Skeletal muscle satellite cell (primary cell): ENCODE measurements around the gene SSX2IP.
"Not testable (repeated sequence)": the region's sequence is repeated elsewhere in the genome, so short reads cannot be mapped to it uniquely, and the experiment has no call there.

Source experiments
- H3K27me3 ChIP-seq: 2 replicates; pipeline ENCODE4 v1.7.0; 2013; ENCODE audit warnings: low read length; ENCODE audit not compliant: control insufficient read depth, insufficient read depth
- H3K36me3 ChIP-seq: 2 replicates; pipeline ENCODE4 v1.7.0; 2013; ENCODE audit warnings: mild to moderate bottlenecking, control low read depth, low read length; ENCODE audit not compliant: insufficient read depth
- H3K4me1 ChIP-seq: 2 replicates; pipeline ENCODE4 v1.7.0; 2013; ENCODE audit warnings: low read length; ENCODE audit not compliant: control insufficient read depth, insufficient read depth
- H3K4me2 ChIP-seq: 2 replicates; pipeline ENCODE4 v1.7.0; 2013; ENCODE audit warnings: mild to moderate bottlenecking, low read length
- H3K4me3 ChIP-seq: 2 replicates; pipeline ENCODE4 v1.7.0; 2013; ENCODE audit warnings: low read length
- H3K9ac ChIP-seq: 2 replicates; pipeline ENCODE4 v1.7.0; 2013; ENCODE audit warnings: mild to moderate bottlenecking, low read depth, low read length, moderate library complexity
- H3K9me3 ChIP-seq: replicated peaks from 2 replicates; pipeline ENCODE4 v1.7.0; 2013; ENCODE audit warnings: mild to moderate bottlenecking, control low read depth, low read length

Gene SSX2IP

DNA sequence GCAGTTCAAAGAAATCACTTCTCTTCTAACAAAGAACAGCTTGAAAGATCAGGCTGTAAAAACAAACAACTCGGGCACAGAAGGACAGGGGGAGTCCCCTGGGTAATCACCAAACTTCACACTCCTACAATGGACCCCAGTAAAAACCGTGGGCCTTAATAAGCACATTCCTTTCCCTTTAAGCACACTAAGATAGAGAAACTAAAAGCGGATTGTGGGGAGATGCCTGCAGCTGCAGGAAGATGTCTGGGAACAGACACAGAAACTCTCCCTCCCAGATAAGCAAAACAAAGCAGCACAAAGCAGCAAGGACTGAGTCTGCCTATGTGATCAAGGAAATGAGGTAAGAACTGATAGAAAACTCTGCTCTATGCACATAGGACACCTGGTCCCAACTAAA lies 78.5 kb downstream of the SSX2IP start:
- H3K36me3 ChIP-seq = no peaks in the 10 kb centered on the region
- H3K4me2 ChIP-seq = no peak overlapping the region
- no peaks in the 10 kb centered on the region for H3K4me1 ChIP-seq
- H3K4me3 ChIP-seq = no peak overlapping the region
- no peak overlapping the region for H3K9ac ChIP-seq
- peaks cover 7% of the 10 kb centered on the region for H3K9me3 ChIP-seq
- no peaks in the 10 kb centered on the region for H3K27me3 ChIP-seq

DNA sequence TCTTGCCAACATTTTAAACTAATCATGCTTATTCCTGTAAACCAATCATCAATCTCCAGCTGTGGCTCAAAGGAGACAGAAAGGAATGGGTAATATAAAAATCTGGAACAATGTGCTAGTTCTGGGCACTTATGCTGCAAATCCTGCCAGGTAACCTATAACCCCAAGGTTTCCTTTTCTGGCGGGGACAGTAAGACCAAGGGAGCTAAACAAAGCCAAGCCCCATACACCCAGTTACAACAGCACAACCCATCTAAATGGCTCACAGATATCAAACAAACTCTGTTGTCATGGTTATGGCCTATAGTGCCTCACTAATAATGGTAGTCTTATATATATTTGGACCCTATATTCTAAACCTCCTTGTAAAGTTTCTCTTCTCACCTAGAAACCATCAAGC lies 79.2 kb downstream of the SSX2IP start:
- Histone ChIP-seq H3K36me3 (no peaks in the 10 kb centered on the region), H3K4me3 (no peak overlapping the region), H3K9ac (no peak overlapping the region), H3K27me3 (no peaks in the 10 kb centered on the region), H3K4me1 (no peaks in the 10 kb centered on the region), H3K9me3 (peaks cover 9% of the 10 kb centered on the region), H3K4me2 (no peak overlapping the region)

DNA sequence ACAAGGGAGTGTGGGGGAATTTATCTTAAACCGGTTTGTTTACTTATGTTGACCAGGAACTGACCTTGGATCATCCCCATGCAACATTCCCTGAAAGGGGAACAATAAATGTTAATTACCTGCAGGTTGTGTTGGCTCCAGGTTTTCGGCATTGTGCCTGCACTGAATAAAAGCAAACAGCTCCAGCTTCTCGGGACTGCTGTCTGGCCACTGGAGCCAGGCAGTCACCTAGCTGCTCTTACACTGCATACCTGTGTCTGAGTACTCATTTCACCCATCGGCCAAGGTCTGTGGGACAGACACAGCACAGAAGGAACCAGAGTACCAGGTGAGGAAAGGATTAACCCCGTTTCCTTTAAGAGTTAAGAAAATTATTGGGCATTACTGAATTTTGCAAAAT lies 83.3 kb downstream of the SSX2IP start:
- peaks cover 3% of the 10 kb centered on the region for H3K9me3 ChIP-seq
- H3K27me3 ChIP-seq = no peaks in the 10 kb centered on the region
- H3K4me3 ChIP-seq = no peak overlapping the region
- H3K36me3 ChIP-seq = no peaks in the 10 kb centered on the region
- H3K4me1 ChIP-seq = peaks cover 22% of the 10 kb centered on the region
- H3K9ac ChIP-seq = no peak overlapping the region
- no peak overlapping the region for H3K4me2 ChIP-seq

DNA sequence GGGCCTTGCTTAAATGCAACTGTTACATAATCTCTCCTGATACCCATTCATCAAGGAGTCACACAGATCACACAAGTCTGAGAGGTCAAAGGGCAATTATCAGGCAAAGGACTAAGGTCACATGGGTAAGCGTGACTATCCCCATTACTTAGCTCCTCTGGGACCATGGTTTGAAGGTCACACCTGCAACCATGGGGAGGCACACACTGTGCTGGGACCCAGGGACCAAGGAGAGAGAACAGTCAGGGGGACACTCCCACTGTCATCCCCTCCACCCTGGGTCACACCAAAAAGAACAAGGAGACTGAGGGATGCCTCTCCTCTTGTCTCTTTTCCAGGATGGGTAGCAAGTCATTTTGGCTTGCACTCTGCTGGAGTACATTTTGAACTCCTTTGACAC lies 85.1 kb downstream of the SSX2IP start:
- H3K4me3 ChIP-seq = no peak overlapping the region
- peaks cover 31% of the 10 kb centered on the region for H3K4me1 ChIP-seq
- no peak overlapping the region for H3K9ac ChIP-seq
- no peaks in the 10 kb centered on the region for H3K36me3 ChIP-seq
- no peak overlapping the region for H3K4me2 ChIP-seq
- peaks cover 3% of the 10 kb centered on the region for H3K9me3 ChIP-seq
- H3K27me3 ChIP-seq = no peaks in the 10 kb centered on the region

DNA sequence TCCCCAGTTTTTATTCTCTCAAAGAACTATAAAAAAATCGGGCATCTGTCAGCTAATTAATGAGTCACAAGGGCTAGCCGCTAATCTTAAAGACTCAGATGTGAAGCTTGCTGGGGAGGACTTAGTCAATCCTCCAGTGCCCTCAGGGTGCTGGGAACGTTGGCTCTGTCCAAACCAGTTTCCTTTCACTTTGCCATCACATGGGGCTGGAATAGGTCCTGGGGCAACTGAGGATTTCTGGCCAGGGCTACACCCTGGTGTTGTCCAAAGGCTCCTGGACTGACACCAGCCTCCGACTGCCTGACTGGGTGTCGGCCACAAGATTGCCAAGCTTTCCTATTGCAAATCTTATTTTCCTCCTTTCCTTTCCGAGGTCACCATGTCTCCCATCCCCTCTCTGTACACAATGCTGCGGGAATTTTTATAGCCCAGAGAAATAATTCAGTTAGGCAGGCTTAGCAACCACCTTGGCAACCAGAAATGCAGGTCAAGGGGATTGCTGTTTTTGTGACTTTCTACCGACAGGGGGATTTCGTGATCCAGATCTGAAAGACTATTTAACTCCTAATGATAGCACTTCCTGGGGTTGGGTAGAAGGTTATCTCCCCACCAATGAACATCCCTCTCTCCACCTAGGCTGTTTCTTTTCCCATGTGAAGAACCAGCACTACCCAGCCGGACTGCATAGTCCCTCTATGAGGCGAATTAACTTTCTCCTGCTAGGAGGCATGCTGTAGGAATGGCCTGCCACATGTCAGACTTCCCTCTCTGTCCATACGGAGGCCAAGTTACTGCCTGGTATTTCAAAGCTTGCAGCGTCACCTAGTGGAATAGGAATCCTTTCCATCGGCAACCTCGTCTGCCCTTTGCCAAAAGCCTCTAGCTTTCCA lies 86.1 kb downstream of the SSX2IP start:
- peaks cover 3% of the 10 kb centered on the region for H3K9me3 ChIP-seq
- peak overlapping the region; percentile 60 for H3K4me3 ChIP-seq
- peaks cover 39% of the 10 kb centered on the region for H3K4me1 ChIP-seq
- H3K27me3 ChIP-seq = no peaks in the 10 kb centered on the region
- peak overlapping the region; percentile 67 for H3K9ac ChIP-seq
- peak overlapping the region; percentile 75 for H3K4me2 ChIP-seq
- no peaks in the 10 kb centered on the region for H3K36me3 ChIP-seq

DNA sequence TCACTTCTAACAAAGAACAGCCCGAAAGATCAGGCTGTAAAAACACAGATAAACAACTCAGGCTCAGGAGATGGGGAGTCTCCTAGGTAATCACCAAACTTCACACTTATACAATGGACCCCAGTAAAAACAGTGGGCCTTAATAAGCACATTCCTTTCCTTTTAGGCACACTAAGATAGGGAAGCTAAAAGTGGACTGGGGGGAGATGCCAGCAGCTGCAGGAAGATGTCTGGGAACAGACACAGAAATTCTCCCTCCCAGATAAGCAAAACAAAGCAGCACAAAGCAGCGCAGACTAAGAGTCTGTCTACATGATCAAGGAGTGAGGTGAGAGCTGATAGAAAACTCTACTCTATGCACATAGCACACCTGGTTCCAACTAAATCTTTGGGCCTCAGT lies 87.0 kb downstream of the SSX2IP start:
- Histone ChIP-seq H3K27me3 (no peaks in the 10 kb centered on the region), H3K9me3 (peaks cover 3% of the 10 kb centered on the region), H3K36me3 (no peaks in the 10 kb centered on the region), H3K4me1 (peaks cover 48% of the 10 kb centered on the region), H3K9ac (peak overlapping the region; percentile 67), H3K4me2 (peak overlapping the region; percentile 75), H3K4me3 (peak overlapping the region; percentile 60)

DNA sequence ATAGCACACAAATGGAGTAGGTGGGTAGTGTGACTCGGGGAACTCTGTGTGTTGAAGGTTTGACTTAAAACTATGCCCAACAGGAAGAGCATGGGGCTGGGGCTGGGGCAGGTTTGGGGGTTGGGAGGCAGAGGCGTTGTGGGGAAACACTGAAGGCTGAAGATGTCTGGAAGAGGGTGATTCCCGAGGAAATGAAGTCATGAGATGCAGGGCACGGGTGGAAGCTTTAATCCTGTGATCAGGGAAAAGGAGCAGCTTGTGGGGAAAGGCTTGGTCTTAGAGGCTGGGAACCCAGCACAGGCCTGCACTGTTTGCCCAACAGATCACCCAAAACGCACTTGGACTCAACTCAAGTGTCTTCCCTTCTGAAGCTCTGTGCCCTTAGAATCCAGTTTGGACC lies 89.5 kb downstream of the SSX2IP start:
- Histone ChIP-seq H3K4me1 (peaks cover 53% of the 10 kb centered on the region), H3K27me3 (no peaks in the 10 kb centered on the region), H3K9ac (no peak overlapping the region), H3K4me2 (no peak overlapping the region), H3K9me3 (no peaks in the 10 kb centered on the region), H3K36me3 (no peaks in the 10 kb centered on the region), H3K4me3 (no peak overlapping the region)

DNA sequence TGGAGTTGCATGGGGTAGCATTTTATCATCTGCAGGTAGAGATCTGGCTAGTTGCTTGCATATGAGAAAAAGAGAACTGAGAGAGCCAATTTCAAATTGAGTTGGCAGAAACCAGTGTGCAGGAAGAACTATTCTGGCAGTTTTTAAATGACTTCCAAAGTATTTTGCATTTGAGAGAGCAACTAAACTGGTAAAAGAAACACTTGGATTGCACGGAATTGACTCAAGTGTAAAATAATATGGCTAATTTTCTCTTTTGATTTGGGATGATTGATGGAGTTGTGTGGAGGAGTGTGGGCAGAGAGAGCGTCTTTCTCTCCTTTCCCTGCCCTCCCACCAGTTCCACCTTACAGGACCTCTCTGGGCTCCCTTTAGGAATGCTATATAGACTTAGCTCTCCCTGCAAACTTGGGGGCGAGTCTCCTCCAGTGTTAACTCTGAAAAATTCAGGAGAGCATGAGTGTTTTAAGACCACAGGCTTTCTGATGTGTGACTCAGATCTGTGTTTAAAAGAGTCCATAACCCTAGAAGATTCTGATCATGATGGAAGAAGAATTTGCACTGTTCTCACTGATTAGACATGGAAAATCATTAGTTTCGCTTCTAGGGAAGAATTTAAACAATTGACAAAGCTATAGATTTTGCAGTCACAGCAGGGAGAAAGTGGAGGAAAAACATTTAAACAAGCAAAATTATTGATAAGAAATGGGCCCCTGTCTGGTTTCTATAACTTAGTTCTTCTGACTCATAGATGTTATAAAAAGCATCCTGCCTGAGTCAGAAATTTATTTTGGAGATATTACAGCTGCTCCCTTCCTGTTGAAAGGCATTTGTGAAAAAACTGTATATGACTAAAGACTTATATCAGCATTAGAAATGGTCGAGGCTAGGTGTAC lies 91.2 kb downstream of the SSX2IP start:
- Histone ChIP-seq H3K27me3 (no peaks in the 10 kb centered on the region), H3K9me3 (no peaks in the 10 kb centered on the region), H3K9ac (peak overlapping the region; percentile 67), H3K4me1 (peaks cover 45% of the 10 kb centered on the region), H3K4me2 (peak overlapping the region; percentile 80), H3K36me3 (no peaks in the 10 kb centered on the region), H3K4me3 (peak overlapping the region; percentile 58)

DNA sequence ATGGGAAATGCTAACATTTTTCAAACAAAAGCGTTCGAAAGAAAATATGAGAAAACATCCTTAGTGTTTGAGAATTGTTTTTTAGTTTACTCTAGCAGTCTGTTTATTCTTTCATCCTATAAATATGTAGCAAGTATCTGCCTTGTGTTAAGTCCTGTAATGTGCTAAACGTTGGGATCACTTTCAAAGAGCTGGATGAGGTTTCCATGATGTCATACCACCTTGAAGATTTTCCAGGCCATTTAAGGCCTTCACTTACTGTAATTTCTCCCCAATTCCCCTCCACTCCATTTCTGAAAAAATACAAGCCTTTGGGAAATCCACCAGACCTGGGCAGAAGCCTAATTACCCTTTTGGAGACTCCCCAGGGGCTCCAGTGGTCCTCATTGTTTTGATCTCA lies 91.8 kb downstream of the SSX2IP start:
- no peaks in the 10 kb centered on the region for H3K27me3 ChIP-seq
- H3K36me3 ChIP-seq = no peaks in the 10 kb centered on the region
- peak overlapping the region; percentile 67 for H3K9ac ChIP-seq
- peak overlapping the region; percentile 80 for H3K4me2 ChIP-seq
- peak overlapping the region; percentile 41 for H3K4me3 ChIP-seq
- no peaks in the 10 kb centered on the region for H3K9me3 ChIP-seq
- peaks cover 38% of the 10 kb centered on the region for H3K4me1 ChIP-seq

DNA sequence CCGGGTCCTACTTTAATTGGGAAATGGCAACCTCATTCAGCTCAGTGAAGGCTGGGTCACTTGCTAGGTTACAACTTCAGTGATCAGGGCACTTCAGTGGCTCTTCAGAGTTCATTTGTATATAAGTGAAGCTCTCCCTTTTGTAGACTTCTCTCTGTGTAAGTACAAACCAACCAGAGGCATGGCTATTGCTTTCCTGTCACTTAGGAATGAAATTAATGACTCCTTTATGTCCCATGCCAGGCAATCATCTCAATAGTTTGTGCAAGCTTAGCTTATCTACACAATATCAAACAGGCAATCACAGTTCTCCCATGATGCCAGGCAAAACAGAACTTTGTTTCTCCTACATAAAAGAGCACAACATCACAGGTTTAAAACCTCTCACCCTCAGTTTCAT lies 93.2 kb downstream of the SSX2IP start:
- no peak overlapping the region for H3K9ac ChIP-seq
- H3K36me3 ChIP-seq = no peaks in the 10 kb centered on the region
- H3K4me1 ChIP-seq = peaks cover 31% of the 10 kb centered on the region
- no peaks in the 10 kb centered on the region for H3K27me3 ChIP-seq
- no peaks in the 10 kb centered on the region for H3K9me3 ChIP-seq
- no peak overlapping the region for H3K4me3 ChIP-seq
- H3K4me2 ChIP-seq = no peak overlapping the region

DNA sequence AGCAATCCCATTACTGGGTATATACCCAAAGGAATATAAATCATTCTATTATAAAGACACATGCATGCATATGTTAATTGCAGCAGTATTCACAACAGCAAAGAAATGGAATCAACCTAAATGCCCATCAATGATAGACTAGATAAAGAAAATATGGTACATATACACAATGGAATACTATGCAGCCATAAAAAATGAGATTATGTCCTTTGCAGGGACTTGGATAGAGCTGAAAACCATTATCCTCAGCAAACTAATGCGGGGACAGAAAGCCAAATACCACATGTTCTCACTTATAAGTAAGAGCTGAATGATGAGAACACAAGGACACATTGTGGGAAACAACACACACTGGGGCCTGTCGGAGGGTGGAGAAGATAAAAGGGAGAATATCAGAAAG lies 95.3 kb downstream of the SSX2IP start:
- H3K9ac ChIP-seq, H3K4me2 ChIP-seq: not testable (repeated sequence)
- H3K4me1 ChIP-seq = peaks cover 20% of the 10 kb centered on the region

More for the DNA sequence above, 95.3 kb downstream of the SSX2IP start:
- not testable (repeated sequence) for H3K36me3 ChIP-seq, H3K27me3 ChIP-seq, H3K9me3 ChIP-seq, H3K4me3 ChIP-seq
